ENCODE measurements around the gene POLR2F.

POLR2F gene

GRCh38 chr22:37994049-37994448 is 40.5 kb downstream of the POLR2F start:
- H3K27ac ChIP-seq, result no peak overlapping the region
- TF ChIP-seq CTCF (IDR thresholded peaks at IDR 0.05), result no peak
- H3K9me3 ChIP-seq, result no peaks in the 10 kb centered on the region
- no peak overlapping the region for H3K4me3 ChIP-seq (ENCODE audit: low read depth in 1 of 2, low read length in 1 of 2)
- no peaks in the 10 kb centered on the region for H3K4me1 ChIP-seq (ENCODE audit: control insufficient read depth in 1 of 2, insufficient read depth in 1 of 2, low read depth in 1 of 2, low read length in 1 of 2)
- H3K36me3 ChIP-seq, result no peaks in the 10 kb centered on the region
- no peaks in the 10 kb centered on the region for H3K27me3 ChIP-seq

- Histone ChIP-seq H3K9me3 (no peaks in the 10 kb centered on the region), H3K4me1 (ENCODE audit: control insufficient read depth in 1 of 2, insufficient read depth in 1 of 2, low read depth in 1 of 2, low read length in 1 of 2) (no peaks in the 10 kb centered on the region), H3K27me3 (no peaks in the 10 kb centered on the region), H3K4me3 (ENCODE audit: low read depth in 1 of 2, low read length in 1 of 2) (no peak overlapping the region), H3K36me3 (no peaks in the 10 kb centered on the region), H3K27ac (no peak overlapping the region)
- TF ChIP-seq CTCF (IDR thresholded peaks at IDR 0.05), result no peak
Observed at GRCh38 chr22:37994982-37995381, 41.5 kb downstream of the POLR2F start.

GRCh38 chr22:37995460-37995859 is 42.0 kb downstream of the POLR2F start:
- no peak overlapping the region for H3K4me3 ChIP-seq (ENCODE audit: low read depth in 1 of 2, low read length in 1 of 2)
- no peak for TF ChIP-seq CTCF (IDR thresholded peaks at IDR 0.05)
- no peaks in the 10 kb centered on the region for H3K27me3 ChIP-seq
- no peak overlapping the region for H3K27ac ChIP-seq
- H3K4me1 ChIP-seq (ENCODE audit: control insufficient read depth in 1 of 2, insufficient read depth in 1 of 2, low read depth in 1 of 2, low read length in 1 of 2), result no peaks in the 10 kb centered on the region
- H3K36me3 ChIP-seq, result no peaks in the 10 kb centered on the region
- no peaks in the 10 kb centered on the region for H3K9me3 ChIP-seq

- H3K27ac ChIP-seq, result no peak overlapping the region
- H3K27me3 ChIP-seq, result no peaks in the 10 kb centered on the region
- H3K4me3 ChIP-seq (ENCODE audit: low read depth in 1 of 2, low read length in 1 of 2), result no peak overlapping the region
- no peaks in the 10 kb centered on the region for H3K36me3 ChIP-seq
- no peak for TF ChIP-seq CTCF (IDR thresholded peaks at IDR 0.05)
- no peaks in the 10 kb centered on the region for H3K4me1 ChIP-seq (ENCODE audit: control insufficient read depth in 1 of 2, insufficient read depth in 1 of 2, low read depth in 1 of 2, low read length in 1 of 2)
- no peaks in the 10 kb centered on the region for H3K9me3 ChIP-seq
Observed at GRCh38 chr22:37996079-37996478, 42.6 kb downstream of the POLR2F start.

- Histone ChIP-seq H3K27ac (no peak overlapping the region), H3K4me1 (ENCODE audit: control insufficient read depth in 1 of 2, insufficient read depth in 1 of 2, low read depth in 1 of 2, low read length in 1 of 2) (no peaks in the 10 kb centered on the region), H3K4me3 (ENCODE audit: low read depth in 1 of 2, low read length in 1 of 2) (no peak overlapping the region), H3K9me3 (no peaks in the 10 kb centered on the region), H3K27me3 (no peaks in the 10 kb centered on the region), H3K36me3 (no peaks in the 10 kb centered on the region)
- no peak for TF ChIP-seq CTCF (IDR thresholded peaks at IDR 0.05)
Observed at GRCh38 chr22:37996515-37997246, 43.2 kb downstream of the POLR2F start.
